H1 (cell line): ENCODE measurements around the gene SUPT7L. TPM values are rescaled to one million over a fixed set of nuclear protein-coding genes. Genes with fewer than 3 reads are reported as not detected.

ENCODE experiments used
- CTCF ChIA-PET: fragments of 300-600 bp; sonication (Branson Sonifier 250); formaldehyde crosslinking; loops from one replicate; lab custom pipeline; 2021; ENCODE audit not compliant: partially characterized antibody; lab: Charles Lee
- POLR2A ChIA-PET: fragments of 300-600 bp; sonication (Branson Sonifier 250); formaldehyde crosslinking; loops from one replicate; lab custom pipeline; 2021; ENCODE audit warnings: inconsistent platforms; ENCODE audit not compliant: partially characterized antibody; lab: Charles Lee
- DNase-seq, 2 experiments: peaks; one replicate each; pipeline versions ENCODE4 v3.0.0 to v3.0.0-alpha.2; 2010 to 2022; ENCODE audit warnings: low spot score in 2 of 2, low read depth in 1 of 2, mixed read lengths in 1 of 2
- FAIRE-seq: peaks from 2 replicates; lab custom pipeline; 2011; peaks lifted over from hg19 to GRCh38; lab: Jason Lieb, UNC
- H2AFZ ChIP-seq: 2 replicates; pipeline ENCODE4 v1.8.1; 2012; ENCODE audit warnings: low read length, inconsistent platforms
- H2AK5ac ChIP-seq: 2 replicates; pipeline ENCODE4 v1.6.1; 2013; ENCODE audit warnings: low read depth, low read length
- H2BK120ac ChIP-seq: replicated peaks from 2 replicates; pipeline ENCODE3; 2013; ENCODE audit warnings: low read depth, low read length, inconsistent platforms
- H2BK12ac ChIP-seq: 2 replicates; pipeline ENCODE4 v1.6.1; 2013; ENCODE audit warnings: low read depth, low read length
- H2BK15ac ChIP-seq: 2 replicates; pipeline ENCODE4 v1.6.1; 2013; ENCODE audit warnings: low read length
- H2BK20ac ChIP-seq: 2 replicates; pipeline ENCODE4 v1.6.1; 2013; ENCODE audit warnings: low read length
- H2BK5ac ChIP-seq: 2 replicates; pipeline ENCODE4 v1.6.1; 2013; ENCODE audit warnings: low read depth, low read length
- H3K14ac ChIP-seq: 2 replicates; pipeline ENCODE4 v1.6.1; 2013; ENCODE audit warnings: inconsistent platforms; ENCODE audit not compliant: insufficient read length
- H3K18ac ChIP-seq: 2 replicates; pipeline ENCODE4 v1.6.1; 2013; ENCODE audit warnings: low read length; ENCODE audit errors: extremely low read depth
- H3K23ac ChIP-seq: 2 replicates; pipeline ENCODE4 v1.6.1; 2013; ENCODE audit warnings: inconsistent platforms; ENCODE audit not compliant: insufficient read length
- H3K23me2 ChIP-seq: 2 replicates; pipeline ENCODE4 v1.6.1; 2013; ENCODE audit warnings: low read depth, low read length
- H3K27ac ChIP-seq: 2 replicates; pipeline ENCODE4 v1.6.1; 2011; ENCODE audit warnings: low read depth, low read length, inconsistent platforms
- H3K27me3 ChIP-seq, 4 experiments: replicated peaks in 1 of 4; 1 replicate in 1 of 4; 2 replicates in 3 of 4; pipeline versions ENCODE4 v1.6.1 to v1.8.1; 2011 to 2013; ENCODE audit warnings: low read length in 3 of 4, mild to moderate bottlenecking in 3 of 4, inconsistent platforms in 2 of 4, mixed read lengths in 2 of 4, moderate library complexity in 1 of 4; ENCODE audit not compliant: control insufficient read depth in 3 of 4, insufficient read depth in 3 of 4; ENCODE audit errors: extremely low read depth in 1 of 4
- H3K36me3 ChIP-seq, 4 experiments: 2 replicates each; pipeline versions ENCODE4 v1.6.1 to v1.8.1; 2011 to 2013; ENCODE audit warnings: mild to moderate bottlenecking in 4 of 4, low read length in 3 of 4, moderate library complexity in 2 of 4, control low read depth in 1 of 4, inconsistent platforms in 1 of 4; ENCODE audit not compliant: insufficient read depth in 4 of 4, control insufficient read depth in 2 of 4
- H3K4ac ChIP-seq: replicated peaks from 2 replicates; pipeline ENCODE3; 2013; ENCODE audit warnings: low read length, low read depth, mixed read lengths, inconsistent platforms; ENCODE audit not compliant: insufficient read length
- H3K4me1 ChIP-seq, 4 experiments: replicated peaks in 1 of 4; 1 replicate in 1 of 4; 2 replicates in 3 of 4; pipeline versions ENCODE4 v1.6.1 to v1.8.1; 2011 to 2013; ENCODE audit warnings: low read length in 3 of 4, inconsistent platforms in 2 of 4, mixed read lengths in 1 of 4; ENCODE audit not compliant: insufficient read depth in 4 of 4, control insufficient read depth in 3 of 4
- H3K4me2 ChIP-seq, 2 experiments: 2 replicates each; pipeline versions ENCODE4 v1.6.1 to v1.8.1; 2011 to 2013; ENCODE audit warnings: low read depth in 2 of 2, low read length in 2 of 2, control low read depth in 1 of 2, inconsistent platforms in 1 of 2, mild to moderate bottlenecking in 1 of 2; ENCODE audit not compliant: insufficient read depth in 1 of 2
- H3K4me3 ChIP-seq, 4 experiments: fragments of 200-600, 300-600 bp in 1 of 4; sonication (generic), shearing (Covaris generic), sonication (Bioruptor Twin) in 1 of 4; 2 replicates each; pipeline versions ENCODE4 v1.5.1 to v1.8.1; 2011 to 2016; ENCODE audit warnings: low read length in 4 of 4, low read depth in 3 of 4, control low read depth in 2 of 4, inconsistent platforms in 2 of 4, mild to moderate bottlenecking in 2 of 4, mixed read lengths in 1 of 4, moderate library complexity in 1 of 4; ENCODE audit not compliant: insufficient read depth in 2 of 4; ENCODE audit errors: extremely low read depth in 1 of 4
- H3K56ac ChIP-seq: replicated peaks from 2 replicates; pipeline ENCODE3; 2013; ENCODE audit warnings: low read depth, mild to moderate bottlenecking, mixed read lengths, low read length, inconsistent platforms; ENCODE audit not compliant: insufficient read length
- H3K79me1 ChIP-seq: 2 replicates; pipeline ENCODE4 v1.6.1; 2013; ENCODE audit warnings: low read depth, low read length, control low read depth
- H3K79me2 ChIP-seq, 2 experiments: 2 replicates each; pipeline versions ENCODE4 v1.6.1 to v1.8.1; 2012 to 2013; ENCODE audit warnings: low read length in 2 of 2, mild to moderate bottlenecking in 2 of 2, inconsistent platforms in 1 of 2; ENCODE audit not compliant: insufficient read depth in 2 of 2, control insufficient read depth in 1 of 2
- H3K9ac ChIP-seq, 4 experiments: replicated peaks in 1 of 4; 1 replicate in 1 of 4; 2 replicates in 3 of 4; pipeline versions ENCODE4 v1.6.1 to v1.8.1; 2011 to 2013; ENCODE audit warnings: low read depth in 3 of 4, low read length in 3 of 4, control low read depth in 2 of 4, mild to moderate bottlenecking in 2 of 4, moderate library complexity in 2 of 4, inconsistent platforms in 1 of 4; ENCODE audit errors: extremely low read depth in 1 of 4
- H3K9me3 ChIP-seq, 2 experiments: 2 replicates each; pipeline versions ENCODE4 v1.6.1 to v1.8.1; 2012 to 2013; ENCODE audit warnings: mild to moderate bottlenecking in 2 of 2, moderate library complexity in 2 of 2, control low read depth in 1 of 2, inconsistent platforms in 1 of 2, low read depth in 1 of 2, low read length in 1 of 2, mixed read lengths in 1 of 2; ENCODE audit not compliant: insufficient read depth in 2 of 2
- H4K20me1 ChIP-seq, 2 experiments: replicated peaks in 1 of 2; 2 replicates each; pipeline versions ENCODE3 to v1.8.1; 2011 to 2013; ENCODE audit warnings: inconsistent platforms in 2 of 2, low read length in 2 of 2, mild to moderate bottlenecking in 1 of 2; ENCODE audit not compliant: insufficient read depth in 2 of 2, control insufficient read depth in 1 of 2
- H4K5ac ChIP-seq: 2 replicates; pipeline ENCODE4 v1.6.1; 2013; ENCODE audit warnings: low read length, low read depth, mixed read lengths, inconsistent platforms; ENCODE audit not compliant: insufficient read length
- H4K8ac ChIP-seq: 2 replicates; pipeline ENCODE4 v1.8.0; 2013; ENCODE audit warnings: mild to moderate bottlenecking, moderate library complexity, low read length, inconsistent platforms; ENCODE audit not compliant: insufficient read depth; ENCODE audit errors: extremely low read depth
- H4K91ac ChIP-seq: replicated peaks from 2 replicates; pipeline ENCODE3; 2013; ENCODE audit warnings: low read length, mixed read lengths, inconsistent platforms; ENCODE audit not compliant: insufficient read length
- BACH1 ChIP-seq: IDR thresholded peaks from 2 replicates; pipeline ENCODE4 v1.6.1; 2012; ENCODE audit warnings: low read length, improper control_type of control experiment
- BRCA1 ChIP-seq: IDR thresholded peaks from 2 replicates; pipeline ENCODE4 v1.6.1; 2012; ENCODE audit warnings: low read depth, low read length, improper control_type of control experiment
- CEBPB ChIP-seq: IDR thresholded peaks from 2 replicates; pipeline ENCODE4 v1.6.1; 2012; ENCODE audit warnings: low read depth, low read length
- JUN ChIP-seq: IDR thresholded peaks from 2 replicates; pipeline ENCODE4 v1.6.1; 2011; ENCODE audit warnings: low read depth, mild to moderate bottlenecking, improper control_type of control experiment, low read length
- MAFK ChIP-seq: IDR thresholded peaks from 2 replicates; pipeline ENCODE4 v1.6.1; 2012; ENCODE audit warnings: low read depth, mild to moderate bottlenecking, improper control_type of control experiment, low read length
- NANOG ChIP-seq: IDR thresholded peaks from 2 replicates; pipeline ENCODE4 v1.6.1; 2011; ENCODE audit warnings: low read length, low read depth, mild to moderate bottlenecking, inconsistent platforms; ENCODE audit not compliant: insufficient read depth, poor library complexity, severe bottlenecking
- POLR2A ChIP-seq, 2 experiments: IDR thresholded peaks; 1 replicate in 1 of 2; 2 replicates in 1 of 2; pipeline ENCODE4 v1.6.1; 2011; ENCODE audit warnings: low read depth in 2 of 2, low read length in 2 of 2, mild to moderate bottlenecking in 2 of 2; ENCODE audit errors: control extremely low read depth in 1 of 2
- RFX5 ChIP-seq: IDR thresholded peaks from 2 replicates; pipeline ENCODE4 v1.6.1; 2011; ENCODE audit warnings: low read depth, low read length, improper control_type of control experiment, borderline replicate concordance
- RNF2 ChIP-seq: fragments of 200-900, 300-1000 bp; sonication (generic); IDR thresholded peaks from 2 replicates; pipeline ENCODE4 v1.7.1; 2016; ENCODE audit warnings: borderline replicate concordance, low read depth, mild to moderate bottlenecking, antibody characterized with exemption, low read length; ENCODE audit not compliant: poor library complexity, severe bottlenecking; ENCODE audit errors: missing control alignments
- RXRA ChIP-seq: IDR thresholded peaks from 2 replicates; pipeline ENCODE4 v1.6.1; 2011; ENCODE audit warnings: low read depth, mild to moderate bottlenecking, low read length, moderate library complexity; ENCODE audit not compliant: insufficient read depth
- SAP30 ChIP-seq: fragments of 300-600 bp; sonication (generic); IDR thresholded peaks from 2 replicates; pipeline ENCODE4 v1.7.1; 2012; ENCODE audit warnings: low read length, moderate library complexity, mild to moderate bottlenecking, inconsistent platforms; ENCODE audit not compliant: insufficient read depth, insufficient replicate concordance
- SUZ12 ChIP-seq: fragments of 200-600 bp; sonication (generic); IDR thresholded peaks from 2 replicates; pipeline ENCODE4 v1.6.1; 2012; ENCODE audit warnings: mild to moderate bottlenecking, inconsistent platforms, low read length, moderate library complexity, mixed read lengths
- WGBS, 2 experiments: shearing (Covaris generic) in 1 of 2; methylation state at CpG; one replicate each; pipeline versions ENCODE4 v1.1.6 to v1.1.7; 2013 to 2015; ENCODE audit warnings: low lambda C conversion rate in 2 of 2, mixed read lengths in 2 of 2, inconsistent platforms in 1 of 2, low coverage in 1 of 2, missing lambda C conversion rate in 1 of 2; ENCODE audit not compliant: insufficient replicate concordance in 2 of 2, insufficient coverage in 1 of 2, insufficient read length in 1 of 2; ENCODE audit errors: extremely low coverage in 1 of 2, missing lambda C conversion rate in 1 of 2; 5-methylcytosine and 5-hydroxymethylcytosine counted together
- polyA plus RNA-seq, 7 experiments: library from polyadenylated mRNA; depleted of rRNA in 3 of 7; stranded (reverse) in 5 of 7; unstranded in 2 of 7; fragments of >200 nt in 5 of 7; fragments of 200-250 nt in 2 of 7; gene quantifications; 1 replicate in 5 of 7; 2 replicates in 1 of 7; 4 replicates in 1 of 7; pipeline versions ENCODE4 v1.2.1 to v1.2.3, GENCODE V29; 2011 to 2013; ENCODE audit warnings: missing spikeins in 2 of 7, mixed read lengths in 2 of 7
- total RNA-seq: library from RNA; stranded (reverse); fragmentation: NEBNext Ultra II Directional; extraction: Animal tissue kit (Norgen Biotek cat#: 25700); gene quantifications from 2 replicates; pipeline ENCODE4 v1.2.1, GENCODE V29; 2021

SUPT7L gene
- total and polyA plus RNA-seq, 2 of the 8 experiments (the other 6 are each of a cell fraction or from before 2014, with no cell fraction given): 22.2 to 26.6 TPM

DNA sequence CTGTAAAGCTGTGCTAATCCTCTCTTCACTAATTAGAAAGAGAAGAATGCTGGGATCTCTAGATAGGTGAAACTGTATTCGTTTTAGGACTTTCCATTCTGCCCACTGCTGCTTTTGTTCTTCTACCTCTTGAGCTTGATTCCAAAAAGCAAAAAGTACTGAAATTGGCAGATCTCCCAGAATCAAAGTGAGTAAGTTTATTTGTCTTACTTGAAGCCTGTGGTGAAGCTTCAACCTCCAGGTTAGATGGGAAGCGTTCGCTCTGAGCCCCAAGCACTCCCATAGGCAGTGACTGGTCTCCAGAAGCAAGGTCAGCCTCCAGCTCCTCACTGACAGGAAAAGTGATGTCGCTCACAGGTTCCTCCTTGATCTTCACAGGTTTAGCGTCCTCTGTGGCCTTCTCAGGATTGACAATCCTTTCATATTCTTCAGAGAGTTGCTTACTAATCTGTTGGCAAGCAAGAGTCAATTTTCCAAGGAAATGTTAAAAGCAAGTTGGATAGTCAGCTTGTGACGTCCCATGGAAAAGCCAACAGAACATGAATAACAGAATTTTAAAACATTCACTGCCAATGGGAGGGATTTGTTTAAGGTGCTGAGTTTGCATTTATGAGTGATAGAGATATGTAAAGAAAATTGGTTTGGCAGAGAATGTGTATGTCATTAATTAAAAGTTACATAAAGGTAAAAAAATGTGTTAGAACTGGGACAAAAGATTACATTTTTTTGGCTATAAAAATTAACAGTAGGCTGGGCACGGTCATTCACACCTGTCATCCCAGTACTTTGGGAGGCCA lies 8.1 kb downstream of the SUPT7L start:
- H3K9me3 ChIP-seq: no peaks in the 10 kb centered on the region
- H3K4me1 ChIP-seq: no peaks in the 10 kb centered on the region
- no peak overlapping the region for H4K5ac ChIP-seq
- no peaks in the 10 kb centered on the region for H3K79me2 ChIP-seq
- CTCF ChIA-PET: interaction anchor here (0.9 to 1.1 kb wide), 3 partner anchors 28 to 192 kb away, joined by 3 to 4 read pairs (median 3); no protein-coding TSS in a partner anchor
- H3K56ac ChIP-seq: no peak overlapping the region
- no peak overlapping the region for H3K14ac ChIP-seq
- H3K36me3 ChIP-seq: peaks cover 5 to 72% (median 39%) of the 10 kb centered on the region in 4 experiments; a peak in 7 of 8 replicates
- no peak for DNase-seq
- H2BK120ac ChIP-seq: no peak overlapping the region
- H2BK20ac ChIP-seq: no peak overlapping the region
- H4K8ac ChIP-seq: no peak overlapping the region
- H3K27me3 ChIP-seq: no peaks in the 10 kb centered on the region
- no peaks in the 10 kb centered on the region for H4K20me1 ChIP-seq
- H2BK15ac ChIP-seq: no peak overlapping the region
- H3K18ac ChIP-seq: no peak overlapping the region
- no peak overlapping the region for H2AFZ ChIP-seq
- WGBS, 2 experiments: 86% methylated on average over 7 of the region's 7 CpGs; no CpG with 5 or more reads in 1 of the 2 experiments
- H3K79me1 ChIP-seq: no peaks in the 10 kb centered on the region
- H2BK5ac ChIP-seq: no peak overlapping the region
- H2BK12ac ChIP-seq: no peak overlapping the region
- H3K4me2 ChIP-seq: no peak overlapping the region
- no peak overlapping the region for H3K4me3 ChIP-seq
- no peak overlapping the region for H3K27ac ChIP-seq
- H3K23ac ChIP-seq: no peak overlapping the region
- no peak overlapping the region for H4K91ac ChIP-seq
- H2AK5ac ChIP-seq: no peak overlapping the region
- POLR2A ChIA-PET: interaction anchor here (1.3 to 2.1 kb wide), 3 partner anchors 8 to 26 kb away, joined by 4 to 12 read pairs (median 7); partner anchors contain the start of genes CCDC121, GPN1, SLC4A1AP and SUPT7L
- H3K23me2 ChIP-seq: no peaks in the 10 kb centered on the region
- no peak overlapping the region for H3K4ac ChIP-seq
- H3K9ac ChIP-seq: no peak overlapping the region
- FAIRE-seq: no peak
- TF ChIP-seq NANOG (no peak), JUN (no peak), SUZ12 (no peak), RNF2 (no peak), BRCA1 (no peak), CEBPB (no peak), BACH1 (no peak), RXRA (no peak), SAP30 (no peak), MAFK (no peak), POLR2A (IDR thresholded peaks at IDR 0.05; ENCODE audit: control extremely low read depth in 1 of 2, low read depth in 2 of 2, low read length in 2 of 2) (no peak), RFX5 (no peak)
